ENCODE results near the gene TRMT10C.

- TF ChIP-seq CTCF (IDR thresholded peaks at IDR 0.05; ENCODE audit: insufficient read depth, low read depth, low read length) (no peak), EZH2 (IDR thresholded peaks at IDR 0.05; ENCODE audit: insufficient read depth, low read length) (no peak)
These were observed 30.1 kb upstream of the TRMT10C start for GRCh38 chr3:101531473-101532086.
